NB4 (cell line): ENCODE results near the gene IL22RA1.
A peak's percentile ranks its signal among the peaks of the same experiment; 100 is the strongest.

ENCODE experiments used
- DNase-seq: peaks from one replicate; pipeline ENCODE4 v3.0.0; 2010; ENCODE audit warnings: low read depth
- H3K4me3 ChIP-seq: one replicate; pipeline ENCODE4 v1.5.1; 2011; ENCODE audit warnings: mild to moderate bottlenecking, low read depth, low read length, moderate library complexity
- CTCF ChIP-seq: IDR thresholded peaks from one replicate; pipeline ENCODE4 v1.5.1; 2012; ENCODE audit warnings: low read depth, low read length
- MAX ChIP-seq: IDR thresholded peaks from 2 replicates; pipeline ENCODE4 v1.6.1; 2011; ENCODE audit warnings: low read depth, low read length
- MYC ChIP-seq: IDR thresholded peaks from 2 replicates; pipeline ENCODE4 v1.6.1; 2011; ENCODE audit warnings: low read depth, low read length
- POLR2A ChIP-seq: IDR thresholded peaks from 2 replicates; pipeline ENCODE4 v1.6.1; 2011; ENCODE audit warnings: mild to moderate bottlenecking; ENCODE audit not compliant: insufficient read length; ENCODE audit errors: extremely low read depth

Gene IL22RA1

GRCh38 chr1:24142546-24143534, at the start of gene IL22RA1:
TSS of gene IL22RA1 (minus strand) at chr1:24143140. CDS start at chr1:24143082, 58 bp downstream.
- TF ChIP-seq MAX (no peak), POLR2A (no peak), CTCF (no peak), MYC (no peak)
- DNase-seq, result no peak
- no peak within 1 kb of the TSS for H3K4me3 ChIP-seq

- no peak overlapping the region for H3K4me3 ChIP-seq
- no peak for TF ChIP-seq POLR2A
- peak; percentile 75 for DNase-seq
These were observed 48.9 kb upstream of the IL22RA1 start for GRCh38 chr1:24191860-24192259.

- peak; percentile 78 for DNase-seq
- TF ChIP-seq CTCF (no peak), MAX (peak; percentile 49), MYC (peak; percentile 39; the same call in 1 of the 2 replicates), POLR2A (no peak)
- no peak overlapping the region for H3K4me3 ChIP-seq
These were observed 48.1 kb upstream of the IL22RA1 start for GRCh38 chr1:24190983-24191461.

GRCh38 chr1:24189528-24189927, 46.6 kb upstream of the IL22RA1 start:
- no peak overlapping the region for H3K4me3 ChIP-seq
- TF ChIP-seq MAX (peak; percentile 21; the same call in 1 of the 2 replicates), MYC (no peak)
- DNase-seq, result peak; percentile 65

GRCh38 chr1:24186993-24187790, 44.3 kb upstream of the IL22RA1 start, which contains the start of gene IFNLR1:
TSS of gene IFNLR1 (minus strand) at chr1:24187289. CDS start at chr1:24187248, 41 bp downstream.
- no peak for DNase-seq
- H3K4me3 ChIP-seq, result no peak within 1 kb of the TSS
- TF ChIP-seq MAX (no peak), CTCF (no peak), POLR2A (no peak), MYC (no peak)

- DNase-seq, result no peak
- H3K4me3 ChIP-seq, result no peak overlapping the region
- TF ChIP-seq MAX (no peak), MYC (no peak), POLR2A (no peak), CTCF (no peak)
These were observed 43.7 kb upstream of the IL22RA1 start for GRCh38 chr1:24186711-24186992.
